Measurements from ENCODE around the gene ALDH16A1. TPM values are rescaled to one million over a fixed set of nuclear protein-coding genes. Genes with fewer than 3 reads are reported as not detected.
A peak's percentile ranks its signal among the peaks of the same experiment; 100 is the strongest.

ALDH16A1 gene
- polyA plus RNA-seq, 1 donor (not counting 4 experiments of a cell fraction or from before 2014, with no cell fraction given) = 7.1 TPM

- Histone ChIP-seq H3K4me2 (ENCODE audit: control insufficient read depth, extremely low read depth, insufficient read depth, low read depth, low read length) (no peak overlapping the region), H3K9me1 (ENCODE audit: control insufficient read depth, extremely low read depth, insufficient read depth, low read length) (no peaks in the 10 kb centered on the region), H3K79me2 (ENCODE audit: control insufficient read depth, insufficient read depth, low read length) (no peaks in the 10 kb centered on the region), H3K4me3 (ENCODE audit: control insufficient read depth in 2 of 3, extremely low read depth in 1 of 3, insufficient read depth in 2 of 3, low read depth in 1 of 3, low read length in 3 of 3) (no peak overlapping the region), H3K9me3 (ENCODE audit: control insufficient read depth, low read depth, low read length) (no peaks in the 10 kb centered on the region), H3K4me1 (ENCODE audit: control insufficient read depth, extremely low read depth, insufficient read depth, low read length) (peaks cover 7% of the 10 kb centered on the region), H3K36me3 (ENCODE audit: control insufficient read depth in 2 of 2, extremely low read depth in 1 of 2, insufficient read depth in 2 of 2, low read length in 2 of 2) (no peaks in the 10 kb centered on the region), H3K27me3 (ENCODE audit: control insufficient read depth, extremely low read depth, insufficient read depth, low read length) (peaks cover 93% of the 10 kb centered on the region), H3K9ac (ENCODE audit: control insufficient read depth, extremely low read depth, insufficient read depth, low read length) (no peak overlapping the region), H2AFZ (ENCODE audit: control insufficient read depth, low read length) (no peak overlapping the region), H3K27ac (ENCODE audit: control insufficient read depth, insufficient read depth, low read length) (no peak overlapping the region), H4K20me1 (ENCODE audit: control insufficient read depth, extremely low read depth, insufficient read depth, low read length) (no peaks in the 10 kb centered on the region)
- peak; percentile 81 for TF ChIP-seq EZH2 (IDR thresholded peaks at IDR 0.05; ENCODE audit: low read length)
- TF ChIP-seq CTCF (optimal IDR thresholded peaks at IDR 0.05 in 1 of 3, IDR thresholded peaks at IDR 0.05 in 1 of 3, conservative IDR thresholded peaks at IDR 0.05 in 1 of 3; ENCODE audit: extremely low read depth in 1 of 3, insufficient read depth in 2 of 3, low read length in 3 of 3) = no peak
- FAIRE-seq (no peak), DNase-seq (ENCODE audit: low read depth, low spot score) (no peak)
- dilution Hi-C loops (cut with MboI; ENCODE audit: extremely low pct_ligation_motif_present, low sequenced_read_pairs) = no loop called here
Observed at GRCh38 chr19:49432141-49433073, 20.6 kb upstream of the ALDH16A1 start.

- no peaks in the 10 kb centered on the region for H3K9me3 ChIP-seq (ENCODE audit: control insufficient read depth, low read depth, low read length)
- peaks cover 2% of the 10 kb centered on the region for H3K4me1 ChIP-seq (ENCODE audit: control insufficient read depth, extremely low read depth, insufficient read depth, low read length)
- no peaks in the 10 kb centered on the region for H3K9me1 ChIP-seq (ENCODE audit: control insufficient read depth, extremely low read depth, insufficient read depth, low read length)
- dilution Hi-C loops (cut with MboI; ENCODE audit: extremely low pct_ligation_motif_present, low sequenced_read_pairs) = no loop called here
- H3K27ac ChIP-seq (ENCODE audit: control insufficient read depth, insufficient read depth, low read length) = no peak overlapping the region
- no peaks in the 10 kb centered on the region for H3K79me2 ChIP-seq (ENCODE audit: control insufficient read depth, insufficient read depth, low read length)
- no peaks in the 10 kb centered on the region for H3K36me3 ChIP-seq (ENCODE audit: control insufficient read depth in 2 of 2, extremely low read depth in 1 of 2, insufficient read depth in 2 of 2, low read length in 2 of 2)
- no peak overlapping the region for H3K9ac ChIP-seq (ENCODE audit: control insufficient read depth, extremely low read depth, insufficient read depth, low read length)
- no peaks in the 10 kb centered on the region for H4K20me1 ChIP-seq (ENCODE audit: control insufficient read depth, extremely low read depth, insufficient read depth, low read length)
- H2AFZ ChIP-seq (ENCODE audit: control insufficient read depth, low read length) = no peak overlapping the region
- TF ChIP-seq CTCF (optimal IDR thresholded peaks at IDR 0.05 in 1 of 3, IDR thresholded peaks at IDR 0.05 in 1 of 3, conservative IDR thresholded peaks at IDR 0.05 in 1 of 3; ENCODE audit: extremely low read depth in 1 of 3, insufficient read depth in 2 of 3, low read length in 3 of 3) (no peak), EZH2 (IDR thresholded peaks at IDR 0.05; ENCODE audit: low read length) (peak; percentile 86)
- DNase-seq (ENCODE audit: low read depth, low spot score) (no peak), FAIRE-seq (no peak)
- peaks cover 94% of the 10 kb centered on the region for H3K27me3 ChIP-seq (ENCODE audit: control insufficient read depth, extremely low read depth, insufficient read depth, low read length)
- H3K4me3 ChIP-seq (ENCODE audit: control insufficient read depth in 2 of 3, extremely low read depth in 1 of 3, insufficient read depth in 2 of 3, low read depth in 1 of 3, low read length in 3 of 3) = no peak overlapping the region
- no peak overlapping the region for H3K4me2 ChIP-seq (ENCODE audit: control insufficient read depth, extremely low read depth, insufficient read depth, low read depth, low read length)
Observed at GRCh38 chr19:49433240-49433901, 19.7 kb upstream of the ALDH16A1 start.
